Fibroblast of peridontal ligament (primary cell): ENCODE results near the gene KCNH8.
"Not testable (repeated sequence)": the region's sequence is repeated elsewhere in the genome, so short reads cannot be mapped to it uniquely, and the experiment has no call there.

Source experiments
- DNase-seq: peaks from one replicate; pipeline ENCODE4 v3.0.0-alpha.2; 2010; ENCODE audit errors: extremely low read depth

Gene KCNH8

GRCh38 chr3:19147905-19148767 is at the start of gene KCNH8:
Gene KCNH8 (plus strand): TSS chr3:19148510. CDS start chr3:19148720, 210 bp downstream.
- DNase-seq: no peak

GRCh38 chr3:19102654-19103290 is 45.5 kb upstream of the KCNH8 start:
- not testable (repeated sequence) for DNase-seq

GRCh38 chr3:19103510-19103909 is 44.8 kb upstream of the KCNH8 start:
- DNase-seq: no peak

GRCh38 chr3:19104459-19104858 is 43.9 kb upstream of the KCNH8 start:
- no peak for DNase-seq

GRCh38 chr3:19105826-19106225 is 42.5 kb upstream of the KCNH8 start:
- DNase-seq: no peak

GRCh38 chr3:19106307-19106706 is 42.0 kb upstream of the KCNH8 start:
- DNase-seq: no peak

GRCh38 chr3:19107719-19108118 is 40.6 kb upstream of the KCNH8 start:
- DNase-seq: no peak

- DNase-seq: no peak
Observed at GRCh38 chr3:19110335-19110895, 37.9 kb upstream of the KCNH8 start.

GRCh38 chr3:19114461-19114860 is 33.8 kb upstream of the KCNH8 start:
- no peak for DNase-seq

- DNase-seq: no peak
Observed at GRCh38 chr3:19116239-19116638, 32.1 kb upstream of the KCNH8 start.

- DNase-seq: no peak
Observed at GRCh38 chr3:19124752-19125151, 23.6 kb upstream of the KCNH8 start.

- DNase-seq: no peak
Observed at GRCh38 chr3:19139863-19140262, 8.4 kb upstream of the KCNH8 start.

- peak; percentile 29 for DNase-seq
Observed at GRCh38 chr3:19146685-19147650, 1.3 kb upstream of the KCNH8 start.

GRCh38 chr3:19148768-19149091 is 420 bp downstream of the KCNH8 start:
- no peak for DNase-seq

GRCh38 chr3:19149368-19149767 is 1.1 kb downstream of the KCNH8 start:
- peak; percentile 11 for DNase-seq

GRCh38 chr3:19151171-19151570 is 2.9 kb downstream of the KCNH8 start:
- no peak for DNase-seq

- DNase-seq: no peak
Observed at GRCh38 chr3:19154693-19155250, 6.5 kb downstream of the KCNH8 start.

GRCh38 chr3:19155375-19155774 is 7.1 kb downstream of the KCNH8 start:
- no peak for DNase-seq

GRCh38 chr3:19159966-19160635 is 11.8 kb downstream of the KCNH8 start:
- DNase-seq: no peak

GRCh38 chr3:19165654-19166053 is 17.3 kb downstream of the KCNH8 start:
- DNase-seq: no peak

GRCh38 chr3:19171794-19172193 is 23.5 kb downstream of the KCNH8 start:
- DNase-seq: no peak
